GM12878 (cell line): ENCODE measurements around the gene SCUBE2. TPM values are rescaled to one million over a fixed set of nuclear protein-coding genes. Genes with fewer than 3 reads are reported as not detected.

ENCODE experiments used
- ATAC-seq: fragments of 200-7000 bp; cut with Tn5 transposase; 3 replicates; pipeline ENCODE4 v1.9.1; 2020; ENCODE audit warnings: mild to moderate bottlenecking, moderate library complexity
- BruUV-seq: library from RNA; stranded (reverse); fragments of 400-500 nt; replicated peaks from 2 replicates; lab custom pipeline; 2021; lab: Mats Ljungman, UMichigan
- CTCF ChIA-PET: fragments of 300-600 bp; sonication (Branson Sonifier 250); formaldehyde crosslinking; extraction: SDS; loops from one replicate; lab custom pipeline; 2021; ENCODE audit warnings: inconsistent platforms; lab: Yijun Ruan, JAX
- POLR2A ChIA-PET: fragments of 350-600 bp; formaldehyde crosslinking; extraction: SDS; loops from one replicate; lab custom pipeline; 2021; ENCODE audit warnings: inconsistent platforms; lab: Charles Lee
- RAD21 ChIA-PET: fragments of 300-600 bp; sonication (Branson Sonifier 250); formaldehyde crosslinking; loops from one replicate; lab custom pipeline; 2023; ENCODE audit warnings: antibody characterized with exemption; ENCODE audit not compliant: unreplicated experiment; lab: Charles Lee
- SMC1A ChIA-PET: fragments of 300-600 bp; sonication (Branson Sonifier 250); formaldehyde crosslinking; loops from one replicate; lab custom pipeline; 2023; ENCODE audit not compliant: unreplicated experiment, uncharacterized antibody; lab: Charles Lee
- DNase-seq: peaks from one replicate; pipeline ENCODE4 v3.0.0-alpha.2; 2011; ENCODE audit warnings: low read depth, low spot score
- FAIRE-seq: peaks from 3 replicates; lab custom pipeline; 2011; peaks lifted over from hg19 to GRCh38; lab: Jason Lieb, UNC
- H2AFZ ChIP-seq: 2 replicates; pipeline ENCODE4 v1.6.0; 2011; ENCODE audit warnings: low read depth, low read length, control low read depth; ENCODE audit not compliant: control insufficient read depth
- H3K27ac ChIP-seq: 2 replicates; pipeline ENCODE4 v1.5.1; 2011; ENCODE audit warnings: control low read depth; ENCODE audit not compliant: control insufficient read depth, insufficient read depth
- H3K27me3 ChIP-seq, 2 experiments: replicated peaks in 1 of 2; 2 replicates each; pipeline versions ENCODE4 v1.6.0 to v1.6.1; 2011; ENCODE audit warnings: low read length in 1 of 2; ENCODE audit not compliant: control insufficient read depth in 2 of 2, insufficient read depth in 2 of 2
- H3K36me3 ChIP-seq, 2 experiments: 2 replicates each; pipeline ENCODE4 v1.5.1; 2011; ENCODE audit warnings: low read length in 1 of 2; ENCODE audit not compliant: control insufficient read depth in 2 of 2, insufficient read depth in 2 of 2
- H3K4me1 ChIP-seq: 2 replicates; pipeline ENCODE4 v1.6.1; 2011; ENCODE audit warnings: mild to moderate bottlenecking, low read length, moderate library complexity, mixed read lengths; ENCODE audit not compliant: control insufficient read depth, insufficient read depth
- H3K4me2 ChIP-seq: 2 replicates; pipeline ENCODE4 v1.6.0; 2011; ENCODE audit warnings: control low read depth; ENCODE audit not compliant: control insufficient read depth, insufficient read depth
- H3K4me3 ChIP-seq: fragments of 200-600 bp; sonication (generic); 2 replicates; pipeline ENCODE4 v1.5.1; 2016
- H3K79me2 ChIP-seq: 2 replicates; pipeline ENCODE4 v1.6.0; 2011; ENCODE audit warnings: low read length; ENCODE audit not compliant: control insufficient read depth, insufficient read depth
- H3K9ac ChIP-seq: 2 replicates; pipeline ENCODE4 v1.8.0; 2011; ENCODE audit warnings: low read length, control low read depth, mixed read lengths; ENCODE audit not compliant: control insufficient read depth, insufficient read depth
- H3K9me3 ChIP-seq: replicated peaks from 3 replicates; pipeline ENCODE4 v1.5.1; 2011; ENCODE audit warnings: mild to moderate bottlenecking, low read length; ENCODE audit not compliant: control insufficient read depth, insufficient read depth
- H4K20me1 ChIP-seq: 2 replicates; pipeline ENCODE4 v1.6.0; 2011; ENCODE audit not compliant: control insufficient read depth, insufficient read depth
- BACH1 ChIP-seq: fragments of 450-650 bp; IDR thresholded peaks from 2 replicates; pipeline ENCODE4 v1.6.1; 2017; ENCODE audit warnings: mild to moderate bottlenecking, borderline replicate concordance
- BHLHE40 ChIP-seq, 2 experiments: fragments of 450-650 bp in 1 of 2; IDR thresholded peaks; 2 replicates each; pipeline ENCODE4 v1.6.1; 2011 to 2017; ENCODE audit warnings: low read depth in 2 of 2, borderline replicate concordance in 1 of 2, improper control_type of control experiment in 1 of 2, low read length in 1 of 2, mild to moderate bottlenecking in 1 of 2
- CEBPB ChIP-seq, 2 experiments: fragments of 150-350 bp in 1 of 2; IDR thresholded peaks; 2 replicates each; pipeline ENCODE4 v1.6.1; 2012 to 2014; ENCODE audit warnings: low read depth in 2 of 2, low read length in 2 of 2, borderline replicate concordance in 1 of 2, inconsistent platforms in 1 of 2
- CREB1 ChIP-seq: IDR thresholded peaks from 2 replicates; pipeline ENCODE4 v1.6.1; 2012; ENCODE audit warnings: low read depth, mild to moderate bottlenecking, inconsistent platforms
- KDM1A ChIP-seq: fragments of 200-600 bp; sonication (generic); IDR thresholded peaks from 2 replicates; pipeline ENCODE4 v1.6.1; 2016; ENCODE audit warnings: borderline replicate concordance
- NFYA ChIP-seq: IDR thresholded peaks from 2 replicates; pipeline ENCODE4 v1.6.1; 2011; ENCODE audit warnings: low read depth, mild to moderate bottlenecking, low read length, improper control_type of control experiment, borderline replicate concordance
- POLR2AphosphoS2 ChIP-seq: IDR thresholded peaks from 2 replicates; pipeline ENCODE4 v1.6.1; 2011; ENCODE audit warnings: low read depth, mild to moderate bottlenecking, low read length, improper control_type of control experiment, moderate library complexity
- RAD21 ChIP-seq: IDR thresholded peaks from 2 replicates; pipeline ENCODE4 v1.6.1; 2011; ENCODE audit warnings: mild to moderate bottlenecking, low read depth, low read length, moderate library complexity; ENCODE audit not compliant: insufficient read depth
- RBBP5 ChIP-seq: fragments of 200-600 bp; sonication (generic); conservative IDR thresholded peaks from 2 replicates; pipeline ENCODE4 v1.6.1; 2016
- SMAD5 ChIP-seq: IDR thresholded peaks from 2 replicates; pipeline ENCODE4 v1.6.1; 2016; ENCODE audit warnings: antibody characterized with exemption, low read depth
- SREBF2 ChIP-seq: IDR thresholded peaks from 2 replicates; pipeline ENCODE4 v1.6.1; 2012; ENCODE audit warnings: mild to moderate bottlenecking, low read length
- ZNF687 ChIP-seq: fragments of 450-650 bp; IDR thresholded peaks from 2 replicates; pipeline ENCODE4 v1.6.1; 2017; ENCODE audit warnings: mild to moderate bottlenecking, moderate library complexity
- WGBS: methylation state at CpG from one replicate; pipeline ENCODE4 v1.1.6; 2016; ENCODE audit warnings: low lambda C conversion rate; ENCODE audit not compliant: insufficient replicate concordance, insufficient coverage; ENCODE audit errors: missing lambda C conversion rate; 5-methylcytosine and 5-hydroxymethylcytosine counted together
- in situ Hi-C: fragments of 300-500 bp; cut with MboI; formaldehyde crosslinking; loops from 9 replicates; pipeline ENCODE4 v1.14.3; 2018; ENCODE audit warnings: mixed read lengths
- intact Hi-C: fragments of 100-400 bp; cut with micrococcal nuclease; formaldehyde crosslinking; loops from one replicate; pipeline ENCODE4 v1.14.2; 2022; ENCODE audit not compliant: unreplicated experiment
- polyA plus RNA-seq, 11 experiments: library from polyadenylated mRNA; depleted of rRNA in 4 of 11; unstranded in 6 of 11; stranded (reverse) in 5 of 11; fragments of >200 nt; fragmentation: Nextera tagmentation in 4 of 11; fragmentation: Illumina TruSeq in 1 of 11; extraction: Ambion mirVana in 4 of 11; extraction: Trizol in 1 of 11; gene quantifications; 1 replicate in 1 of 11; 2 replicates in 10 of 11; pipeline versions ENCODE4 v1.2.1 to v1.2.3, GENCODE V29; 2011 to 2016; ENCODE audit warnings: inconsistent platforms in 2 of 11, missing spikeins in 2 of 11, low read depth in 1 of 11
- total RNA-seq, 4 experiments: library from RNA; depleted of rRNA in 3 of 4; stranded (reverse); fragments of >200 nt in 3 of 4; fragmentation: Illumina TruSeq in 1 of 4; extraction: Trizol in 1 of 4; gene quantifications; 2 replicates each; pipeline versions ENCODE4 v1.2.1 to v1.2.3, GENCODE V29; 2013 to 2021
- TF ChIP-seq, protein P1 (sequence below): fragments of 150-350 bp; IDR thresholded peaks from 2 replicates; pipeline ENCODE4 v1.6.1; 2016; ENCODE audit warnings: low read depth, low read length
- TF ChIP-seq, protein P2 (sequence below): IDR thresholded peaks from 2 replicates; pipeline ENCODE4 v1.6.1; 2012; ENCODE audit warnings: mild to moderate bottlenecking, low read depth, low read length

The SCUBE2 gene
- total and polyA plus RNA-seq, 10 of the 15 experiments (the other 5 are each of a cell fraction or from before 2014, with no cell fraction given): 0.12 to 0.56 (median 0.31) TPM; not detected in 2

GRCh38 chr11:9059406-9059805 is 32.0 kb downstream of the SCUBE2 start:
- H3K36me3 ChIP-seq: no peaks in the 10 kb centered on the region
- no peak overlapping the region for H2AFZ ChIP-seq
- BruUV-seq: no TSS peak
- in situ Hi-C loops (no loop called here), intact Hi-C loops (no loop called here)
- 89% methylated on average over 3 of the region's 3 CpGs for WGBS
- FAIRE-seq: no peak
- ChIA-PET SMC1A (interaction anchor here (1.0 to 3.8 kb wide), 6 partner anchors 15 to 100 kb away, joined by 3 to 29 read pairs (median 4); no protein-coding TSS in a partner anchor), CTCF (interaction anchor here (0.7 to 2.5 kb wide), 12 partner anchors 9 to 313 kb away, joined by 3 to 22 read pairs (median 6); no protein-coding TSS in a partner anchor), RAD21 (interaction anchor here (0.9 to 1.7 kb wide), 5 partner anchors 15 to 108 kb away, joined by 3 to 4 read pairs (median 3); no protein-coding TSS in a partner anchor), POLR2A (no interaction called here)
- H4K20me1 ChIP-seq: no peaks in the 10 kb centered on the region
- no peak overlapping the region for H3K4me2 ChIP-seq
- no peaks in the 10 kb centered on the region for H3K79me2 ChIP-seq
- no peak overlapping the region for H3K4me3 ChIP-seq
- H3K9me3 ChIP-seq: no peaks in the 10 kb centered on the region
- no peak for DNase-seq
- no peak for ATAC-seq
- H3K9ac ChIP-seq: no peak overlapping the region
- TF ChIP-seq RBBP5: no peak
- no peak for TF ChIP-seq NFYA
- no peak for TF ChIP-seq RAD21
- no peak for TF ChIP-seq SMAD5
- no peak for TF ChIP-seq KDM1A
- no peak for TF ChIP-seq CREB1
- TF ChIP-seq CEBPB (IDR thresholded peaks at IDR 0.05; ENCODE audit: borderline replicate concordance in 1 of 2, low read depth in 2 of 2, low read length in 2 of 2): no peak
- TF ChIP-seq, protein P1, sequence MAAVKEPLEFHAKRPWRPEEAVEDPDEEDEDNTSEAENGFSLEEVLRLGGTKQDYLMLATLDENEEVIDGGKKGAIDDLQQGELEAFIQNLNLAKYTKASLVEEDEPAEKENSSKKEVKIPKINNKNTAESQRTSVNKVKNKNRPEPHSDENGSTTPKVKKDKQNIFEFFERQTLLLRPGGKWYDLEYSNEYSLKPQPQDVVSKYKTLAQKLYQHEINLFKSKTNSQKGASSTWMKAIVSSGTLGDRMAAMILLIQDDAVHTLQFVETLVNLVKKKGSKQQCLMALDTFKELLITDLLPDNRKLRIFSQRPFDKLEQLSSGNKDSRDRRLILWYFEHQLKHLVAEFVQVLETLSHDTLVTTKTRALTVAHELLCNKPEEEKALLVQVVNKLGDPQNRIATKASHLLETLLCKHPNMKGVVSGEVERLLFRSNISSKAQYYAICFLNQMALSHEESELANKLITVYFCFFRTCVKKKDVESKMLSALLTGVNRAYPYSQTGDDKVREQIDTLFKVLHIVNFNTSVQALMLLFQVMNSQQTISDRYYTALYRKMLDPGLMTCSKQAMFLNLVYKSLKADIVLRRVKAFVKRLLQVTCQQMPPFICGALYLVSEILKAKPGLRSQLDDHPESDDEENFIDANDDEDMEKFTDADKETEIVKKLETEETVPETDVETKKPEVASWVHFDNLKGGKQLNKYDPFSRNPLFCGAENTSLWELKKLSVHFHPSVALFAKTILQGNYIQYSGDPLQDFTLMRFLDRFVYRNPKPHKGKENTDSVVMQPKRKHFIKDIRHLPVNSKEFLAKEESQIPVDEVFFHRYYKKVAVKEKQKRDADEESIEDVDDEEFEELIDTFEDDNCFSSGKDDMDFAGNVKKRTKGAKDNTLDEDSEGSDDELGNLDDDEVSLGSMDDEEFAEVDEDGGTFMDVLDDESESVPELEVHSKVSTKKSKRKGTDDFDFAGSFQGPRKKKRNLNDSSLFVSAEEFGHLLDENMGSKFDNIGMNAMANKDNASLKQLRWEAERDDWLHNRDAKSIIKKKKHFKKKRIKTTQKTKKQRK: no peak
- TF ChIP-seq ZNF687: no peak
- TF ChIP-seq BHLHE40 (IDR thresholded peaks at IDR 0.05; ENCODE audit: borderline replicate concordance in 1 of 2, low read depth in 2 of 2, low read length in 1 of 2): no peak
- TF ChIP-seq POLR2AphosphoS2: no peak
- TF ChIP-seq, protein P2, sequence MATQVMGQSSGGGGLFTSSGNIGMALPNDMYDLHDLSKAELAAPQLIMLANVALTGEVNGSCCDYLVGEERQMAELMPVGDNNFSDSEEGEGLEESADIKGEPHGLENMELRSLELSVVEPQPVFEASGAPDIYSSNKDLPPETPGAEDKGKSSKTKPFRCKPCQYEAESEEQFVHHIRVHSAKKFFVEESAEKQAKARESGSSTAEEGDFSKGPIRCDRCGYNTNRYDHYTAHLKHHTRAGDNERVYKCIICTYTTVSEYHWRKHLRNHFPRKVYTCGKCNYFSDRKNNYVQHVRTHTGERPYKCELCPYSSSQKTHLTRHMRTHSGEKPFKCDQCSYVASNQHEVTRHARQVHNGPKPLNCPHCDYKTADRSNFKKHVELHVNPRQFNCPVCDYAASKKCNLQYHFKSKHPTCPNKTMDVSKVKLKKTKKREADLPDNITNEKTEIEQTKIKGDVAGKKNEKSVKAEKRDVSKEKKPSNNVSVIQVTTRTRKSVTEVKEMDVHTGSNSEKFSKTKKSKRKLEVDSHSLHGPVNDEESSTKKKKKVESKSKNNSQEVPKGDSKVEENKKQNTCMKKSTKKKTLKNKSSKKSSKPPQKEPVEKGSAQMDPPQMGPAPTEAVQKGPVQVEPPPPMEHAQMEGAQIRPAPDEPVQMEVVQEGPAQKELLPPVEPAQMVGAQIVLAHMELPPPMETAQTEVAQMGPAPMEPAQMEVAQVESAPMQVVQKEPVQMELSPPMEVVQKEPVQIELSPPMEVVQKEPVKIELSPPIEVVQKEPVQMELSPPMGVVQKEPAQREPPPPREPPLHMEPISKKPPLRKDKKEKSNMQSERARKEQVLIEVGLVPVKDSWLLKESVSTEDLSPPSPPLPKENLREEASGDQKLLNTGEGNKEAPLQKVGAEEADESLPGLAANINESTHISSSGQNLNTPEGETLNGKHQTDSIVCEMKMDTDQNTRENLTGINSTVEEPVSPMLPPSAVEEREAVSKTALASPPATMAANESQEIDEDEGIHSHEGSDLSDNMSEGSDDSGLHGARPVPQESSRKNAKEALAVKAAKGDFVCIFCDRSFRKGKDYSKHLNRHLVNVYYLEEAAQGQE: no peak
- no peak for TF ChIP-seq SREBF2
- TF ChIP-seq BACH1: no peak
- peaks cover 16% of the 10 kb centered on the region for H3K4me1 ChIP-seq
- no peak overlapping the region for H3K27ac ChIP-seq
- no peaks in the 10 kb centered on the region for H3K27me3 ChIP-seq
